Right atrium auricular region (tissue), 2 donors: ENCODE results near the gene FREM2. TPM values are rescaled to one million over a fixed set of nuclear protein-coding genes. Genes with fewer than 3 reads are reported as not detected.

ENCODE experiments used
- DNase-seq: peaks from one replicate; pipeline ENCODE4 v3.0.0-alpha.2; 2019; ENCODE audit warnings: low spot score
- H3K27ac ChIP-seq, 2 donors: fragments of 200-600 bp; sonication (generic); 1 replicate in 1 of 2; 2 replicates in 1 of 2; pipeline ENCODE4 v1.5.1; 2016 to 2019
- H3K27me3 ChIP-seq, 2 donors: fragments of 200-600 bp; sonication (generic); one replicate each; pipeline versions ENCODE4 v1.5.1 to v1.6.0; 2017 to 2019
- H3K36me3 ChIP-seq: fragments of 200-600 bp; sonication (generic); one replicate; pipeline ENCODE4 v1.5.1; 2016
- H3K4me1 ChIP-seq, 2 donors: fragments of 200-600 bp; sonication (generic); one replicate each; pipeline versions ENCODE4 v1.5.1 to v1.6.0; 2017 to 2019
- H3K4me3 ChIP-seq, 2 donors: fragments of 200-600 bp; sonication (generic); 1 replicate in 1 of 2; 2 replicates in 1 of 2; pipeline ENCODE4 v1.5.1; 2017 to 2019; ENCODE audit warnings: mild to moderate bottlenecking in 1 of 2, moderate library complexity in 1 of 2
- H3K9me3 ChIP-seq, 2 donors: fragments of 200-600 bp; sonication (generic); one replicate each; pipeline ENCODE4 v1.5.1; 2019
- total RNA-seq, 2 donors: library from RNA; depleted of rRNA; stranded (reverse); fragments of >200 nt; gene quantifications; one replicate each; pipeline ENCODE4 v1.1.0, GENCODE V29; 2016
- TF ChIP-seq, protein P1 (sequence below), 2 donors: fragments of 200-600 bp; sonication (generic); IDR thresholded peaks; one replicate each; pipeline ENCODE4 v1.5.1; 2019; ENCODE audit warnings: antibody characterized with exemption in 2 of 2

The FREM2 gene
- total RNA-seq, 2 donors from 2014 or later: 0.20 TPM; not detected in 1

DNA sequence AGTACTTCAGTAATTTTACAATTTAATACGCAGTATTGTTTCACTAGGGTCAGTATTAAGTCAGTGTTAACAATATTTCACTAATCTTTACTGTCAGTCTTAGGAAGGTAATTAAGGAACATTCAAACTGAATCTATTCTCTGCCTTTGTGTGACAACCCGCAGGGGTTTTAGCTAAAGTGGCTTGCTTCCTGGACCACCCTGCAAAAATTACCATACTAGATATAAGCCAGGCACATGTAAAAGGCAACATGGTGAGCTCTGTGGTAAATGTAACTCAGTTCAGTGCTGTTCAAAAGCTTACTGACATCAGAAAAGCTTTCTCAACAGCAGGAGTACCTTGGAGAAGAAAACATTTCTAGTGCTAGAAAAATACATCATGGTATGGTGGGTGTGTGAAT is 116.7 kb downstream of the FREM2 start:
- Histone ChIP-seq H3K4me3 (no peak overlapping the region), H3K27me3 (no peaks in the 10 kb centered on the region), H3K4me1 (no peaks in the 10 kb centered on the region), H3K36me3 (no peaks in the 10 kb centered on the region), H3K27ac (no peak overlapping the region), H3K9me3 (peaks cover 0 to 17% of the 10 kb centered on the region in 2 donors)
- TF ChIP-seq, protein P1, sequence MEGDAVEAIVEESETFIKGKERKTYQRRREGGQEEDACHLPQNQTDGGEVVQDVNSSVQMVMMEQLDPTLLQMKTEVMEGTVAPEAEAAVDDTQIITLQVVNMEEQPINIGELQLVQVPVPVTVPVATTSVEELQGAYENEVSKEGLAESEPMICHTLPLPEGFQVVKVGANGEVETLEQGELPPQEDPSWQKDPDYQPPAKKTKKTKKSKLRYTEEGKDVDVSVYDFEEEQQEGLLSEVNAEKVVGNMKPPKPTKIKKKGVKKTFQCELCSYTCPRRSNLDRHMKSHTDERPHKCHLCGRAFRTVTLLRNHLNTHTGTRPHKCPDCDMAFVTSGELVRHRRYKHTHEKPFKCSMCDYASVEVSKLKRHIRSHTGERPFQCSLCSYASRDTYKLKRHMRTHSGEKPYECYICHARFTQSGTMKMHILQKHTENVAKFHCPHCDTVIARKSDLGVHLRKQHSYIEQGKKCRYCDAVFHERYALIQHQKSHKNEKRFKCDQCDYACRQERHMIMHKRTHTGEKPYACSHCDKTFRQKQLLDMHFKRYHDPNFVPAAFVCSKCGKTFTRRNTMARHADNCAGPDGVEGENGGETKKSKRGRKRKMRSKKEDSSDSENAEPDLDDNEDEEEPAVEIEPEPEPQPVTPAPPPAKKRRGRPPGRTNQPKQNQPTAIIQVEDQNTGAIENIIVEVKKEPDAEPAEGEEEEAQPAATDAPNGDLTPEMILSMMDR (IDR thresholded peaks at IDR 0.05): no peak
- DNase-seq: no peak

DNA sequence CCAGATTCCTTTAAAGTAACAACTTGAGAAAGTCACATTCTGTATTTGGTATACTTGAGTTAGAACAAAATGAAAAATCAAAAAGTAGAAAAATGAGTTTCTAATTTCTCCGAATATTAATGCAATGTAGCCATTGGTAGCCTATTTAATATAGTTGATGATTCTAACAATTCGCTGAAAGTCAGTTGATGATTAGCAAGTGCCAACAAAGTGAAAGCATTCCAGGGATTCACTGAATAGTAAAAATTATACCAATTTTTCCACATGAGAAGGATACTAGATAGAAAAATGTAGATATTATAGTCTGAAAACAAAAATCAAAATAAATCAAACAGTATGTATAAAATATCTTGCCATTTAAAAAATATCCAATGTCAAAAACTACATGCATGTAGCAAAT is 117.2 kb downstream of the FREM2 start:
- no peak for DNase-seq
- H3K9me3 ChIP-seq: peaks cover 0 to 22% of the 10 kb centered on the region in 2 donors
- no peaks in the 10 kb centered on the region for H3K4me1 ChIP-seq
- H3K27me3 ChIP-seq: no peaks in the 10 kb centered on the region
- H3K27ac ChIP-seq: no peak overlapping the region
- no peaks in the 10 kb centered on the region for H3K36me3 ChIP-seq
- no peak overlapping the region for H3K4me3 ChIP-seq
- TF ChIP-seq, protein P1 (IDR thresholded peaks at IDR 0.05): no peak

DNA sequence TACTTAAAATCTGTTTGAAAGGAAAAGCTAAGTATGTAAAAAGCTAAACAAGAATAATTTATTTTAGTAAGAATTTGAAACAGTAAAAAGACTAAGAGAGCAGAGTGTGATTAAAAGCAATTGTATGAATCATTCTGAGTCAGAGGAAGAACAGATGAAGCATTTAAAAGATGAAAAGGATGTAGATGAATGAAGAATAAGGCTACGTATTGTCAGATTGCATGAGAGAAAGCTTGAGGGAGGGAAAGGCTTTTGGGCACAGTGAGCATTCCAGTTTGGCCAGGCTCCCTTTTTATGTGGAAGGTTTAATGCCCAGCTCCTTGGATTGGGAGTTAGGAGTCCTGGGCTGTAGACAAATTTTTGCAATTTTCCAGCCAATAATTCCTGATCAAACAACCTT is 117.7 kb downstream of the FREM2 start:
- TF ChIP-seq, protein P1 (IDR thresholded peaks at IDR 0.05): no peak
- Histone ChIP-seq H3K27me3 (no peaks in the 10 kb centered on the region), H3K4me3 (no peak overlapping the region), H3K4me1 (no peaks in the 10 kb centered on the region), H3K9me3 (peaks cover 0 to 27% of the 10 kb centered on the region in 2 donors), H3K27ac (no peak overlapping the region), H3K36me3 (no peaks in the 10 kb centered on the region)
- DNase-seq: no peak

DNA sequence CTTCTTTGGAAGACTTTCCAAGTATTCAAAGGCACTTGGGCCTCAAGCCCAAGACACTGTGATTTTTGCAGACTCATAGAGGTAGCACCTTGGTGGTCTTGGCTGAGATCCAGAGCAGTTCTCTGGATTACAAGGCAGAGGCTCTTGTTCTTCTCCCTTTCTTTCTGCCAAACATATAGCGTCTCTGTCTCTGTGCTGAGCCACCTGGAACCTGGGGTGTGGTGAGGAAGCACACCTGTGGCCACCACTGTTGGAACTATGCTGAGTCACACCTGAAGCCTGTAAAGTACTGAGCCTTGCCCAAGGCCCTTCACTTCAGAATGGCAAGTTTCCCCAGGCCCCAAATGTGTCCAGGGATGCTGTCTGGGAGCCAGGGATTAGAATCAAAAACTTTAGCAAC is 127.5 kb downstream of the FREM2 start:
- Histone ChIP-seq H3K27me3 (no peaks in the 10 kb centered on the region), H3K9me3 (peaks cover 0 to 30% of the 10 kb centered on the region in 2 donors), H3K36me3 (no peaks in the 10 kb centered on the region), H3K27ac (no peak overlapping the region), H3K4me1 (no peaks in the 10 kb centered on the region), H3K4me3 (no peak overlapping the region)
- DNase-seq: no peak
- TF ChIP-seq, protein P1 (IDR thresholded peaks at IDR 0.05): no peak

DNA sequence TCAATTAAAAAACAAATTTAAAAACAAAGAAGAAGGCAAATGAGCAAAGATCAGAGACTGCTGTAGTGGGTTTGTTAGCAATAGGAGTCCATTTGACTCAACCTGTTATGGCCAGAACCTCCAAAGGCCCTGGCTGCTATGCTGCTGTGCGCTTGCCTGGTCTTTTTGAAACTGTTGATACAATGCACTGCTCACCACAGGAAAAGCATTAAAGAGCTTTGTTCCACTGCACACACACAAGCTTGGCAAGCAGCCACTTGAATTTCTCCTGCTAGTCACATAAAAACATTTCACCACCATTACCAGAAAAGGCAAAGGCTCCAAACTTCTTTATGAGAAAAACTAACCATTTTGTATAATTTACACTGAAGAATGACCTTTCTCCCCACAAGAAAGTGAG is 132.2 kb downstream of the FREM2 start:
- Histone ChIP-seq H3K27me3 (no peaks in the 10 kb centered on the region), H3K27ac (no peak overlapping the region), H3K36me3 (no peaks in the 10 kb centered on the region), H3K4me1 (no peaks in the 10 kb centered on the region), H3K9me3 (no peaks in the 10 kb centered on the region), H3K4me3 (no peak overlapping the region)
- TF ChIP-seq, protein P1 (IDR thresholded peaks at IDR 0.05): no peak
- DNase-seq: no peak

DNA sequence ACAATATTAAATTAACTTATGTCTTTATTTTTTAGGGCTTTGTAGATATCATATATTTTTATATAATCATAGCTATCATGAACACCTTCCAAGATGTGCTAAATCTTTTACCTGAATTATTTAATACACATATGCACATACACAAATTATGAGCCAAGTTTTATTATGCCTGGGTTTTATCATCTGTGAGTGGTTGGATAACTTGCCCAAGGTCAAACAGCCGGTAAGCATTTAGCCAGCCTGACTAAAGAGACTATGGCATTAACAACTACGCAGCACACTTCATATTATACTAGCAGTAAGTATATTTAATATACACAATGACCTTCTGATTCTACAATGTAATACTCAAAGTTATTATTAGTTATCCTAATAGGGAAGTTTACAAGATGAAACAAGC is 132.7 kb downstream of the FREM2 start:
- Histone ChIP-seq H3K36me3 (no peaks in the 10 kb centered on the region), H3K9me3 (no peaks in the 10 kb centered on the region), H3K4me1 (no peaks in the 10 kb centered on the region), H3K27ac (no peak overlapping the region), H3K4me3 (no peak overlapping the region), H3K27me3 (no peaks in the 10 kb centered on the region)
- no peak for DNase-seq
- TF ChIP-seq, protein P1 (IDR thresholded peaks at IDR 0.05): no peak
